ENCODE data around the gene RNU2-1. TPM values are rescaled to one million over a fixed set of nuclear protein-coding genes. Genes with fewer than 3 reads are reported as not detected.
"Not testable (repeated sequence)": the region's sequence is repeated elsewhere in the genome, so short reads cannot be mapped to it uniquely, and the experiment has no call there.

Gene RNU2-1
- total RNA-seq, 1 experiment from 2014 or later: not detected

DNA sequence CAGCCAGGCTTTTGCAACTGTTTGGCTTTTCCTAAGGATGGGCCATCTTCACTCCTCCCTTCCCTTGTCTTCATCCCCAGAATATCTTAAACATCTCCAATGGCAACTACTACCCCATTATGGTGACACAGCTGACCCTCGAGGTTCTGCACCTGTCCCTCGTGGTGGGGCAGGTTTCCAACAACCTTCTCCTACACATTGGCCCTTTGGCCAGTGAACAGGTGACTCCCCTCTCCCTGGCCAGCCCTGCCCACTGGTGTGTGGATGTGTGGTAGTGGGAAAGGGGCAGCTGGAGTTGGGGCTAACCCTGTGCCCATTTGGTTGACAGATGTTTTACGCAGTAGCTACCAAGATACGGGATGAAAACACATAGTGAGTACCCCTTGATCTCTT lies 17.4 kb downstream of the RNU2-1 start:
- no peak for DNase-seq (ENCODE audit: low read depth)

DNA sequence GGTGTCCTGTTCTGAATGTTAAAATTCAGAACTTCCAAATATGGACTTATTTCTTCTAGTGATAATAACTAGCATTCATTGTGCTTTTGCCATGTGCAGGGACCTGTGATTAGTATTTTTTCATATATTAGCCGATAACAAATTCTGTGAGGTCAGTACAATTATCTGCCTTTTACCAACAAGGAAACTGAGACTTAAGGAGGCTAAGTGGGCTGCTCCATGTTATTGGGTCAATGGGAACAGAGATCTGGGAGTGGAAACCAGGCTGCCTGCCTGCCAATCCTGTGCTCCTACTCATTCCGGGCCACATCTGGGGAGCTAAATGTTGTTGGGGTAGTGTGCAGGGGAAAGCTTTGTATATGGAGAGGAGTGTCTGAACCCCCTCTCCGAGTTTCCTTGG lies 18.4 kb downstream of the RNU2-1 start:
- DNase-seq (ENCODE audit: low read depth): no peak

DNA sequence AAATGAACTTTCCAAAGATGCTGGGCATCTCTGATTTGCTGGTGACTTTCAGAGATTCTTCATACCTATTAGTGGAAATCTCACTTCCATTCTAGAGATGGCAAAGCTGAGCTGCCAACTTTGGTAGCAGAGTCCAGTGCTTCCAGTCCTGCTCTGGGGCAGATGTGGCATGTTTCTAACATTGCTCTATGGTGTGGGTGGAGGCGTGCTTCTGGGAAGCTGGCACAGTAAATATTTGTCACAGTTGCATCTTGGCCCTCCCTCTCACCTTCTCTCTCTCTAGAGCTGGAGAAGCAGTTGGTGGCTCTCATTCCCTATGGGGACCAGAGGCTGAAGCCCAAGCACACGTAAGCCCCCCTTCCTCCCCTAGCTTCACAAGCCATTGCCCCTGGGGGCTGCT lies 20.2 kb downstream of the RNU2-1 start:
- DNase-seq (ENCODE audit: low read depth): no peak

DNA sequence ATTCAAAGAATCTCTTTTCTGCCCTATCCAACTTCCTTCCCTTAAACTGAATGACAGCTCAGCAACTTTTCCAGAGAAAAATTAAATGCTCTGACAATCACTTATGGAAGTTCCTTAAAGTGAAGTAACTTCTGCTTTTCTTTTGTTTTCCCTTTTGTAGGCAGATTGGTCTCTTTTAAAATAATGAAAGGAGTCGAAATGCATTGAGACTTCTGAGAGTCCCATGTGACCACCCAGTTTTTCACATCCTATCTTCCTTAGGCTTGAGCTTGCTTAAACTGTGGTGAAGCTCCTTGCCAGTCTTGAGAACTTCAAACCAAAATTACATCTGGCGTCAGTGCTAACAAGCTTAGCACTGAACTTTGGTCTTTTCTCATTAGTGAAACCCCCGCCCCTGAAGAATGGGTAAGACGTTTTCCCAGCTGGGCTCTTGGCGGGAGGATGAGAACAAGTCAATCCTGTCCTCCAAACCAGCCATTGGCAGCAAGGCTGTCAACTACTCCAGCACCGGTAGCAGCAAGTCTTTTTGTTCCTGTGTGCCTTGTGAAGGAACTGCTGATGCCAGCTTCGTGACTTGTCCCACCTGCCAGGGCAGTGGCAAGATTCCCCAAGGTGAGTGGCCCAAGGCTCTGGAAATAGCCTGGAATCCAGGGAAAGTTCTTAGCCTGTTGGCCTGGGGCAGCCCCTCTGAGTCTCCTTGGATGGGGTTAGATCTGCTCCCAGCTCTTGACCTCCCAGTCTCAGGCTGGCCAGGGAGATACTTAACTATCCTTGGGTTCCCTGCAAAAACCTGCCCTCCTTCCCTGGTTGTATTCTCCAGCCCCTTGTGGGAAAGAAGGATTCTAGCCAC lies 20.9 kb downstream of the RNU2-1 start:
- no peak for DNase-seq (ENCODE audit: low read depth)

DNA sequence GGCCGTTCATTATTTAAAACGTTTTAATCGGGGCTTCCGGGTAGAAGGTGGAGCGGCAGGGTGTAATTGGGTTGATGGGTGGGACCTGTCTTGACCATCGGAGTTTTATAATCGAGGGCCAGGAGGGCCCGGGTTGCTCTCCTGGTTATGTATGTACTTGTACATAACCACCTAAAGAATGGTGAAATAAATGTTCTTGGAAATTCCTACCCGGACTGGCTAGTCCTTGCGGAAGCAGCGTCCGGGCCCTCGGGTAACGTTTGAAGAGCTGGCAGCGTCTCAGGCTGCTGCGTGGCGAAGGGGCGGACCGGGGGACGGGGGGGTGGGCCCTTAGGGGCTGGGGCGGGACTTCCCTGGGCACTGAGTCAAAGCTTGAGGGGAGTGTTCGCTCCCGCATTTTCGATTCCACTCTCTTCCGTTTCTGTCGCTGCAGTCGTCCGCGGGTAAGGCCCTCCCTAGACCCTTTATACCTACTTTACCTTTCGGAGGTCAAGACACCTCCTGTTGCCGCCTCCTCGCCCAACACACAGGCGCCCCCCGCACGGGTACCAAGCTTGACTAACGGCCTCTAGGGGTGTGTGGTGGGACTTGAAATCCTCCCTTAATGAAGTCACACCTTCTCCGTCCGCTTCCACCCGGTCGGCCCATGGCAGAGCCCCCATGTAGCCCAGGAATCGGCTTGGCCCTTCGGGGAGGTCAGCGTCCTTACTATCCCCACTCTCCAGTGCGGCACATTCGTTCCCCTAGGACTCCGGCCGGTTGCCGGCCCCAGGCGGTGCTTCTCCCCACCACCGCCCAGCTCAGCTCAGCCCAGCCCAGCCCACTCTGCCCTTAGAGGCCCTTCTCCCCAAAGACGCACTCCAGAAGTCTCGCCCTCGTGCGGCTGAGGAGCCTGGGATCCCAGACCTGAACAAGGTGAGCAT lies 22.0 kb downstream of the RNU2-1 start, which contains the start of gene TMEM106A:
Gene TMEM106A, plus strand, starts transcription at position 396 of the 923 bp plus-strand sequence. CDS start 1,167 bp downstream, outside the sequence.
- peak; percentile 85 for DNase-seq (ENCODE audit: low read depth)

DNA sequence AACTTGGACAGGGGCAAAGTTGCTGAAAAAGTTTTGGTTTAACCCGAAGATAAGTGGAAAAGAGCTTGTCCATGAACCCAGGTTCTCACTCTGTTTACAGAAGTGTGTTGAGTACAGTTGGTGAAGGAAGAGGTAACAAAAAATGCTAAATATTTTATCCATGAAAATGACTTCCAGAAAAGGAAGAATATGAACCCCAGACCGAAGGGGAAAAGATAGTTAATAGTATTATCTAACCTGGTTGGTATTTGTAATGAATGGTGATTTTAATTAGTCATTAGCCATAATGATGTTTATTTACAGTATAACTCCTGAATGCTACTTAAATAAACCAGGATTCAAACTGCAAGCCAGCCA lies 22.7 kb downstream of the RNU2-1 start:
- DNase-seq (ENCODE audit: low read depth): no peak

DNA sequence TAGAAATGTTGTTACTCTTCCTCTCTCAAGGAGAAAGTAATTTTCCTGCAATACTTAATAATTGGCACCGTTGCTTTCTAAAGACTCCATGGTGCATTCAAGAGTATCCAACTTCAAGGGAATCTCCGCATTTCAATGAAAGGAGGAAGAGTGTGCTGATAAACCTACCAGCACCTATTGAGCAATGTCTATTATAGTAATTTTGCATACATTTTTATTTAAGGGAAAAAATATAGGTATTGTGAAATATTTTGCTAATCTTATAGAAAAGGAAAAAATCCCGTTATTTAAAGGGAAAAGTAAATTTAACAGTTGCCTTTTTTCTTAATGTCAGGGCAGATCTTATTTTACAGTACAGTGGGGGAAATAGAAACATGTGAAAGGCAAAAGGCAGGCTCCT lies 23.2 kb downstream of the RNU2-1 start:
- DNase-seq (ENCODE audit: low read depth): no peak

DNA sequence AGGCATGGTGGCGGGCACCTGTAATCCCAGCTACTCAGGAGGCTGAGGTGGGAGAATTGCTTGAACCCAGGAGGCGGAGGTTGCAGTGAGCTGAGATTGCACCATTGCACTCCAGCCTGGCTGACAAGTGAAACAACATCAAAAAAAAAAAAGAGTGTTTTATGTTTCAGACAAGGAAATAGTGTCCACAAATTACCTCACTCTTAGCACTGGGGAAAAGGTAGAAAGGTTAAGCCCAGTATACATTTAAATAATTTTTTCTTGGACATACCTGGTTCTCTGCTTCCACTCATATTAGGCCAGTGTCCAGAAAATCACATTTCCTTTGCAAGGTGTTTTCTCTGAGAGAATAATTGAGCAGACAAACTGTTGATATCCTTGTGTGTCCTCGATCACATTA lies 30.8 kb downstream of the RNU2-1 start:
- DNase-seq (ENCODE audit: low read depth): not testable (repeated sequence)

DNA sequence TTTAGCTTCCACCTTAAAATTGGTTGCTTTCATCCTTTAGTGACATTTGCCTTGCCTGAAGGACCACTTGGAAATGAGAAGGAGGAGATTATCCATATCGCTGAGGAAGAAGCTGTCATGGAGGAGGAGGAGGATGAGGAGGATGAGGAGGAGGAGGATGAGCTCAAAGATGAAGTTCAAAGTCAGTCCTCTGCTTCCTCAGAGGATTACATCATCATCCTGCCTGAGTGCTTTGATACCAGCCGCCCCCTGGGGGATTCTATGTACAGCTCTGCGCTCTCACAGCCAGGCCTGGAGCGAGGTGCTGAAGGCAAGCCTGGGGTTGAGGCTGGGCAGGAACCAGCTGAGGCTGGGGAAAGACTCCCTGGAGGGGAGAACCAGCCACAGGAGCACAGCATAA lies 33.6 kb downstream of the RNU2-1 start:
- DNase-seq (ENCODE audit: low read depth): no peak

DNA sequence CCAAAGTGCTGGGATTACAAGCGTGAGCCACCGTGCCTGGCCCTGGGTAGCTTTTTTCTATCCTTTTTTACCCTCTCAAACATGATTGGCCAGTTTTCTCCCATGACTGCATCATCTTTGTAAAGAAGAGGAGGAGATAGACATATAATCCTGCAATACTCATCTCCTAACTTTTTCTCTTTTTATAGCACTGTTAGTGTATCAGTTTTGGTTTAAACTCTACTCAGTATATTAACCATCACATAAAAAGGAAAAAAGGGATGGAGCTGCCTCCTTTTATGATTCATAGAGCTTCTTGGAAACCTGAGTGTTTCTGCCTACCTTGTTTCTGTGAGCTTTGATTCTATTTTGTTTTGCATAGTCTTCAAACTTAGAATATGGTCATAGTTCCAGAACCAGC lies 34.1 kb downstream of the RNU2-1 start:
- no peak for DNase-seq (ENCODE audit: low read depth)

DNA sequence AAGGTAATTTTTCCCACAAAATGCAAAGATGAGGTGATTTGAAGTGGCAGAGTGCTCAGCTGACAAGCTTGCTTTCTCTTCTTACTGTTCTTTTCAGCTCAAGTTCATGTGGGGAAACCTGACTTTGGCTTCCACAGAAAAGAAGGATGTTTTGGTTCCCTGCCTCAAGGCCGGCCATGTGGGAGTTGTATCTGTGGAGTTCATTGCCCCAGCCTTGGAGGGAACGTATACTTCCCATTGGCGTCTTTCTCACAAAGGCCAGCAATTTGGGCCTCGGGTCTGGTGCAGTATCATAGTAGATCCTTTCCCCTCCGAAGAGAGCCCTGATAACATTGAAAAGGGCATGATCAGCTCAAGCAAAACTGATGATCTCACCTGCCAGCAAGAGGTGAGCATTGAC lies 40.5 kb downstream of the RNU2-1 start:
- DNase-seq (ENCODE audit: low read depth): no peak

DNA sequence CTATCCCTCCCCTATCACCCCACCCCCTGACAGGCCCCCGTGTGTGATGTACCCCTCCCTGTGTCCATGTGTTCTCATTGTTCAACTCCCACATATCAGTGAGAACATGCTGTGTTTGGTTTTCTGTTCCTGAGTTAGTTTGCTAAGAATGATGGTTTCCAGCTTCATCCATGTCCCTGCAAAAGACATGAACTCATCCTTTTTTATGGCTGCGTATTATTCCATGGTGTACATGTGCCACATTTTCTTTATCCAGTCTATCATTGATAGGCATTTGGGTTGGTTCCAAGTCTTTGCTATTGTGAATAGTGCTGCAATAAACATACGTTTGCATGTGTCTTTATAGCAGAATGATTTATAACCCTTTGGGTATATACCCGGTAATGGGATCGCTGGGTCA lies 47.1 kb downstream of the RNU2-1 start:
- not testable (repeated sequence) for DNase-seq (ENCODE audit: low read depth)

DNA sequence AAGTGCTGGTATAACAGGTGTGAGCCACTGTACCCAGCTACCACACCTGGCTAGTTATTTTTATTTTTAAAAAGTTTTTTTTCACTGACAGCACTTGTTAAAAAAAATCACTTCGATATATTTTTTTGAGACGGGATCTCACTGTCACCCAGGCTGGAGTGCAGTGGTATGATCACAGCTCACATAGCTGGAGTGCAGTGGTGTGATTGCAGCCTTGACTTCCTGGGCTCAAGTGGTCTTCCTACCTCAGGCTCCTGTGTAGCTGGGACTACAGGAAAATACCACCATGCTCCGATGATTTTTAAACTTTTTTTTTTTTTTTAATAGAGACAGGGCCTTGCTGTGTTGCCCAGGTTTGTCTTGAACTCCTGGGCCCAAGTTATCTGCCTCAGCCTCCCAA lies 49.9 kb downstream of the RNU2-1 start:
- DNase-seq (ENCODE audit: low read depth): no peak

Other genes starting within 250 kb of the RNU2-1 start
- gene RPL27, start 235.6 kb downstream of the RNU2-1 start, total RNA-seq (2014; rRNA removed; shearing (Covaris generic)): 1,016 and 1,106 TPM in 2 replicates
- 6.0 and 7.8 TPM in 2 replicates for gene IFI35, start 227.2 kb downstream of the RNU2-1 start, total RNA-seq (2014; rRNA removed; shearing (Covaris generic))
- gene VAT1, start 211.6 kb downstream of the RNU2-1 start, total RNA-seq (2014; rRNA removed; shearing (Covaris generic)): 57.9 and 69.3 TPM in 2 replicates
- gene RND2, start 208.7 kb downstream of the RNU2-1 start, total RNA-seq (2014; rRNA removed; shearing (Covaris generic)): 0.11 TPM in 1 of 2 replicates, not detected in the other
- gene BRCA1, start 108.6 kb downstream of the RNU2-1 start, total RNA-seq (2014; rRNA removed; shearing (Covaris generic)): 41.0 and 41.8 TPM in 2 replicates
- gene NBR1, start 62.8 kb downstream of the RNU2-1 start, total RNA-seq (2014; rRNA removed; shearing (Covaris generic)): 25.6 and 31.7 TPM in 2 replicates
- 1.8 and 3.8 TPM in 2 replicates for gene TMEM106A, start 22.1 kb downstream of the RNU2-1 start, total RNA-seq (2014; rRNA removed; shearing (Covaris generic))
- gene CCDC200, start 5.4 kb downstream of the RNU2-1 start, total RNA-seq (2014; rRNA removed; shearing (Covaris generic)): not detected in 2 replicates
- gene ARL4D, start 165.0 kb upstream of the RNU2-1 start, total RNA-seq (2014; rRNA removed; shearing (Covaris generic)): 7.0 and 12.8 TPM in 2 replicates
- gene DHX8, start 250.0 kb upstream of the RNU2-1 start, total RNA-seq (2014; rRNA removed; shearing (Covaris generic)): 23.0 and 32.8 TPM in 2 replicates

Measured in Daoy (cell line).